GM21360 (cell line): Measurements from ENCODE around the gene AUTS2.

Source experiments
- ATAC-seq: cut with Tn5 transposase; IDR thresholded peaks from one replicate; pipeline ENCODE4 v1.9.1; 2021; ENCODE audit warnings: mild to moderate bottlenecking, moderate library complexity; ENCODE audit not compliant: unreplicated experiment

AUTS2 gene

DNA sequence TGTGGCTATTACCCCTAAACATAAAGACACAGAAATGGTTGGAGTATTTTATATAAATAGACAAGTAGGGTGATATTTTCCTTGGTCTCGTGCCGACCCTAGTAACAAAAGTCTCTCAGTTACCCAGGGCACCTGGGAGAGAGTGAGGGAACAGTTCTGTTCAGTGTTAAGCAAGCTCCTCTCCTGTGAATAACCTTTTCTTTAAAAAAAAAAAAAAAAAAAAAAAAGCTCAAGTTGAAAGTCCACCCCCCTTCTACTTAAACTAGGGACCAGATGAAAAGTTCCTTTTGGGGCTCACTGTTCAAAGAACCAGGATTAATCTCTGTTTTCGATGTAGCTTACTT lies 896.7 kb downstream of the AUTS2 start:
- ATAC-seq = no peak

DNA sequence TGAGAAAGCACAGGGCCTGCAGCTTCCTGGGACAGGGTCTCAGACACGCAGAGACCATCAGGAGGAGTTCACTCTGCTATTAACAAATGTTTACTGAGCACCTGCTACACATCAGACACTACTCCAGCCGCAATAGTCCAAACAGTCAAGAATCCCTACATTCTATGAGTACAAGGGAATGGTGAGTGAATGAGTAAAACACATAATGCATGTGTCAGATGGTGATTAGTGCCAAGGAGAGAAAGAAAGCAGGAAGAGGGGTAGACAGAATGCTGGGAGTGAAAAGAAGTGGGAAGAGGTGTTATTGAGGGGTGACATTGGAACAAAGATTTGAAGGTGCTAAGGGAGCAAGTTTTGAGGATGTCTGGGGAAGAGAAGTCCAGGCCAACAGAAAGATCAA lies 899.5 kb downstream of the AUTS2 start:
- ATAC-seq = no peak

DNA sequence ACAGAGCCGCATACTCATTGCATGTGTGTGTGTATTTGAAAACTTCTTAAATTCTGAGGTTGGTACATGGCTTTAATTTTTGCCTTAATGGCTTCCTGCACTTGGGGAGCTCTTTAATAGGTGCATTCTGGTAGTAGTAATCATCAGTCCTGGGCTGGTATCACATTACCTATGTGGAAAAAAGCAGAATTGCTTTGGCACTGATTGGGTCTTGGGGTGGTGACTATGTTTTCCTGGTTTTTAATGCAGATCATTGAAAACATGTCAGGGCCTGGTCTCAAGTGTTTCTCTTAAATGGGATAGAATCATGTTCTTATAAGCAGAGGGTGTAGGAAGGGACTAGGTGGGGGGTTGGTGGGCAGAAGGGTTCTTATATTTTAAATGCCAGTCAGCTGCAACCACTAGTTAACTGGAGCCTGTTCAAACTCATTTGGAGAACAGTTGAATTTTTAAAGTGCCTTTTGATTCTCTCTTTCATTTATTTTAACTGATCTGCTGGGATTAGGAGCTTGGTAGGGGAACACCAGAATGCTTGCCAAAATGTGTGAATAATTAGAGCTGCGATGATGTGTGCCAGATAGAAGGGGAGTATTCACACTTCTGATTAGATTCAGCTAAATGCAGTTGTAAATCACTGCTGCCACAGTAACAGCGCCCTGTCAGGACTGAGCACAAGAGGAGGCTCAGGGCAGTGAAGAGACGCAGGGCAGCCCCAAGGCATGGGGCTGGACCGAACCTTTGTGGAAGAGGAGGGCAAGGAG lies 900.1 kb downstream of the AUTS2 start:
- no peak for ATAC-seq

DNA sequence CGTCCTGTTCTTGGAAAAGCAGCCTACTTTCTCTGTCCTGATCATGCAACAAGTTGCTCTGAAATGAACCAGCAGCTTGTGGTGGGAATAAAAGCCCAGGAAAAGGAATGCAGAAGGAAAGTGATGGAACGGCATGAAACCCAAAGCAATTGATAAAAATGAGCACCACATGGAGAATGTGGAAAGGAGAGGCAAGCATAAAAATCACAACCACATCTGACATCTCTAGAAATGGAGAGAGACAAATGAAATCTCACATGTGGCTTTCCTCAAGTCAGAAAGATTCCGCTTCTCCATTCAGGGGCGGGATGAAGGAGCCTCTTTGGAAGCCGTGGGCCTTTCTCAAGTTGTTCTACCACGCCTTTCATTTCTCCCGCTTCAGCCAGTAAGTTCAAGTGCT lies 902.0 kb downstream of the AUTS2 start:
- no peak for ATAC-seq

DNA sequence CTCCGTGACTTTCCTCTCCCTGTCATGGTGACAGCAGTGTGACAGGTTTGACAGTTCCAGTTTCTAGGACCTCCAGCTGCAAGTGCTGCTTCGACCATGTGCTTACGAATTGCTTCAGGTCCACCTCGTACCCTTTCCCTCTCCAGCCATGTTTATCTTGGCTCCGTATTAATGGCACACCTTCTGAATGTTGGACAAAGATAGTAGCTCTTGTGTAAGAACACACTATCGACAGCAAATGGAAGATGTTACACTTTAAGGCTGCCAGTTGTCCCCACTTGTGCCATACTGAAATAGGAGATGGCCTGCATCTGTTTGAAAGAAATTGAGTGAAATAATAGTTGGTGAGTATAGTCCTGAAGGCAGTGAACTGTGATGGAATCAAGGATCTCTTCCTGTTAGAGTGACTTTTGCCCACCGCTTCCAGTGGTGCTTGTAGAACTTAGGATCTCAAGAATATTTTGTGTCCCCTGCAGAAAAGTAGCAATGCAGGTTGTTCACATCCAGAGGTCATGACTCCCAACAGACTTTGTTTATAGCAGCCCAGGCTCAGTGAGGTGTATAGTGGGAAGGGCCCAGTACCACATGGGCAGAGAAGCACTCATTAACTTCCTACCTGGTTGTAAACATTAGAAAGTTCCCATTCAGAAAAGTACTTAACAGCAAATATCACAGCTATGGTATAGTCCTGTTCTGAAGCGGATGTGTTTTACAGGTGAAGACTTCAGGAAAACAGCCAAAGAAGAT lies 904.0 kb downstream of the AUTS2 start:
- no peak for ATAC-seq

DNA sequence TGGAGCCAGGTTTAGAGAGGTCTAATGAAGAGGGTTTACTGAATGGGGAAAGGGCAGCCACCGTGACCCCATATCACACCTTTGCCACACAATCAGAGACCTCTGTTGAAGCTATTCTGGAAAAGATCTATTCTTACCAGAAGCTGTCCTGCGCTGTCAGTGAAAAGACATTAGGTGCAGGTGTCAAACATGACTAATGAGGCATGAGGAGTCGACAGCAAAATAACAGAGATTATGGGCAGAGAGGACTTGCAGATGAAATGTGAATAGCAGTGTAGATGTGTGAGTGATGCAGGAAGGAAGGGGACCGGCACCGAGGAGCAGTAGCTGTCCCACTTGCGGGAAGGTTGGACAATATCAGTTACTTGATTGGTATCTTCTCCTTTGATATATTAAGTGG lies 906.0 kb downstream of the AUTS2 start:
- ATAC-seq = no peak

DNA sequence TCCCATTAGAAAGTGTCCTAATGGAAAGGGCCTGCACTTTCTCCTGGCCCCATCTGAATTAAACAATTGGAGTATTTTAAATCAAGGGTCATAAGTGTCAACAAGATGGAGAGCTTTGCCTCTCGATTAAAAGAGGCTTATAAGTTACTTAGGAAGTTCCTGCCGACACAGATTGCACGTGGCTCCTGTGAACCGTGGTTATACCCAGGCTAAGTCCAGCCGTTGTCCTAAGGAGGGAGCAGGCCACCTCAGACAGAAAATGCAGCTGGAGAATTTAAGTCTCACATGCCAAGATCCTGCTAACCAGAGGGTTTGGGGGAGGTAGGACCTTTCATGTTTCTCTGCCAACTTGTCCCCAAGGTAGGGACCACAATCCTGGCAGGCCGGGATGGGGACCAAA lies 907.2 kb downstream of the AUTS2 start:
- ATAC-seq = no peak

DNA sequence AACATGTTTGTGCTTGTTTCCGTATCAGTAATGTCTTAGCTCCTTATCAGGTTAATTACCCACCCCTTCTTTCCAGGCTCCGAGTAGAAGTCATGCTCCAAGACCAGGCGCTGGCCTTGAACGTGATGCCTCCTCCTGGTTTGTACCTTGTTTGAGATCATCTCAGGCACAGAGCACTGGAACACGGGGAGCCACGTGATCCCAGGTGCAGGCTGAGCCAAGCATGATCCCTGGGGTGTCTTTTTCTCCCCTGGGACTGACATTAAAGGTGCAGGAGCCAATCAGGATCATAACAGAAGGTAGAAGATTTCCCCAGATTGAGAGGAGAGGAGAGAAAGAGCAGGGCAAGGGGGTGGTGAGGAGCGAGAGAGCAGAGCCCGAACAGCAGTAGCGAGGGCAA lies 907.6 kb downstream of the AUTS2 start:
- ATAC-seq = no peak

DNA sequence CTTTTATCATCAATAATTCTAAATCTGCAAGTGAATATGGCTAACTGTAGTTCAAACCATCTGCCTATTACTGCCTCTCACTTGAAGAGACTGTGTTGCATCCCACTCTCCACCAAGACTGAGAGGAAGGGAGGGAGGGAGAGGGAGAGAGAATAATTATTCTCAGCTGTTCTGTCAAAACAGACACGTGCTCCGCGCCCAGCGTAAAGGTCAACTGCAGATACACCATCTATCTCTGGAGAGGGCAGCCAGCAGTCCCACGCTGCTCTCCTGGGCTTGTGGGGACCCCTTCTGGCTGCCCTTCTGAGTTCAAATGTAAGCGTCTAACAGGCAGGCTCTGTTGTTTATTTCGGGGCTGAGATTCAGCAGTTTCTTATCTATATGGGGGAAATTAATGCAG lies 908.2 kb downstream of the AUTS2 start:
- no peak for ATAC-seq

DNA sequence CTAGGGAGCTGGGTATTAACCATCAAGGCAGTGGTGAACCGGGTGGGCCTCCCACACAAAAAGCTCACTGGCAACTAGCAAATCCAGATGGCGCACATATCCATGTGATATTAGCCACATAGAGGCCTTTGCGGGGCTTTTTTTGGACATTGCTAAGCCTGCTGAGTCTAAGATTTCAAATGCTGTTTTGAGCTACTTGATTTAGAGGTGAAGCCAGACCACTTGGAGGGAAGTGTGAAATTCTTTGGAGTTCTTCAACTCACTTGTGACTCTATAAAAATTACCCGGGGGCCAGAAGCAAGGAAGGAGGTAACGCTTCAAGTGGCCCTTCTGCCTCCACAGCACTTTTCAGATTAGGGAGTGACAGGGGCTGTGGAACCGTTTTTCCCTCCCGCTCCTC lies 913.9 kb downstream of the AUTS2 start:
- ATAC-seq = no peak

DNA sequence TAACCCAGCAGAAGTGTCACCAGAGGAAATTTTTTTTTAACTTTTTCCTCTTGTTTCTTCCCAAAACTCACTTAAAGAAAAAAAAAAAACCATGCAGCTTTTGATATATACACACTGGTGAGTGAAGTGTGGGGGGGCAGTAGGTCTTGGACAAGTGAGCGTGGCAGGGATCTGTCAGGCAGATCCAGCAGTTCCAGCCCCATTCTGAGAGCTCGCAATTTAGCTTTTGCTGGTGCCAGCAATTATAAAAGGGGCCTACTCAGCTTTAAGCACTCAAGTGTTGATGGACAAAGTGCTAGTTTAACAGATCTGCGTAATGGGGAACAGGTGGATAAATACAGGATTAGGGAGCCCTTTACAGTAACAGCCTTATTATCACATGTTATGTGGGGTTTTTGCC lies 914.5 kb downstream of the AUTS2 start:
- no peak for ATAC-seq

DNA sequence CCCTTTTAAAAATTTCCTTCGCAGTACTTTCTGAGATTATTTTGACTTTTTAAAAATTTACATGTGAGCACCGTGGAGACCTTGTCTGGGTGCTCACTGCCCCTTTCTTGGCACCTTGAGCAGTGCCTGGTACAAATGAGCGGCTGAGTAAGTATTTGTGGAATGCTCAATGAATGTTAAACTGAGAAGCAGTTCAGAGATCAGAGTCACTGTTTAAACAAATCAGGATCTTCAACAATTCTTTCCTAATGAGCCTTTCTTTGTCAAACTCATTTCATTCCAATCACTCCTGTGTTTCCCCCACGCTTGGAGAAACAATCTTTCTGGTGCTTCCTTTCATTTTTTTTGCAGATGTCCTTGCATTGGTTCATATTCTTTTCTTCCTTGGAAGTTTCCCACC lies 922.3 kb downstream of the AUTS2 start:
- no peak for ATAC-seq

DNA sequence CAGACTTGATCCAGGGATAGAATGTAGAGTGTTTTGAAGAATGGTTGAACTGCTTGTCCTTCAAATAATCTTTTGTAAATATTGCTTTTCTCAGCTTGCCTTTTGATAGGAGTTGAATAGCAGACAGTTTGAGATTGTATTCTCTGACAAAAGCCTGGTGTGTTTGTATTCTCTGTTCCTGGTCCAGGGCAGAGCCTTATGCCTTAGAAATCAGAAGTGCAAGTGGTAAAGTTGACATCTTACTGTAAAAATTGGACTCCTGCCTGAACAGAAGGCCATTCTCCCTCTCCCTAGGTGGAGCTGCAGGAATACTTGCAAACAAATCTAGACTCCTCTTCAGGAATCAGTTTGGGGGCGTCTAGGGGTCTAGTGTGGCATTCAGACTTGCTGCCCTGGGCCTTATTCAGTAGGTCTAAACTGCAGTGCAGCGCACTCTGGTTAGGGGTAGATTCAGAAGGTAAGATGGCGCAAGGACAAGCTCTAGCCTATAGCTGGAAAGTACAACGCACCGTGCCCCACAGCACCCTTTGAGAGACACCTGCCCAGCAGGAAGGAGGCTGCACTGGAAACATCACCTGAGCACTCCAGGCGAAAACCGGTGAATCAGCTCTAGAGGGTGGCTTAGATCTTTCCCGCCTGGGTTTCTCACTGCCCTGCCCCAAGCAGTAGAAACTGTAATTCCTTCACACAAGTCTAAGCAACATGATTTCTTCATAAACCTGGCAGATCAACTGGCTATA lies 925.1 kb downstream of the AUTS2 start:
- no peak for ATAC-seq

DNA sequence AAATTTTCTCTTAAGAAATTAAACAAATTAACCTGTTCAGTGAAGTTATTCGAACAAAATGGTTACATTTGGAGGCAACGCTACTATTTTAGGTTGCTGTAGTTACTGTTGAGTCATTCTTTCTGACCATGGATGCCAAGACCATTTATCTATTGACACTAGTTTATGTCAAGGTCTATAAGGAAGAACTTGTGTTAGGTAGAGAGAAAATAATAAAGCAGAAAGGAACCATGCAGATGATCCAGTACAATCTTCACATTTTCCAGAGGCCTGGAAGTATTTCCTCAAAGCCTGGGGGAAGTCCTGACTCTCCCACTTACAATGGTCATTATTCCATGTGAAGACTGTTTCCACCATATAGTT lies 925.7 kb downstream of the AUTS2 start:
- ATAC-seq = no peak

DNA sequence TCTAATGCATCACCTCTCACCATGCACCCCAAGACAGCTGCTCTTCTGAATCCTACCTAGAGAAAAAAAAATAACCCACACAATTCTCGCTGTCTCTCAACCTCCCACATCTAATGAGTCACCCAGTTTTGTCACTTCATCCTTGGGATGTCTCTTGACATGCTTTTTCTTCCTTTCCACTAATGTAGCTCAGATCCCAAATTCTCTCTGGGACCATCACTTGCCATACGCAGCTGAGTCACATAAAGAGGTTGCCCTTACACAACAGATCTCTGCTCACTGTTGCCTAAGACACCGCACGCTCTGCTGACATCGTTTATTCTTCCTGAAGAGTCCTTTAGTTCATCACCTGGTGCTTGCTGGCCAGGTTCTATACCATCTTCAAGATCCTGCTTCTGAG lies 927.7 kb downstream of the AUTS2 start:
- no peak for ATAC-seq

DNA sequence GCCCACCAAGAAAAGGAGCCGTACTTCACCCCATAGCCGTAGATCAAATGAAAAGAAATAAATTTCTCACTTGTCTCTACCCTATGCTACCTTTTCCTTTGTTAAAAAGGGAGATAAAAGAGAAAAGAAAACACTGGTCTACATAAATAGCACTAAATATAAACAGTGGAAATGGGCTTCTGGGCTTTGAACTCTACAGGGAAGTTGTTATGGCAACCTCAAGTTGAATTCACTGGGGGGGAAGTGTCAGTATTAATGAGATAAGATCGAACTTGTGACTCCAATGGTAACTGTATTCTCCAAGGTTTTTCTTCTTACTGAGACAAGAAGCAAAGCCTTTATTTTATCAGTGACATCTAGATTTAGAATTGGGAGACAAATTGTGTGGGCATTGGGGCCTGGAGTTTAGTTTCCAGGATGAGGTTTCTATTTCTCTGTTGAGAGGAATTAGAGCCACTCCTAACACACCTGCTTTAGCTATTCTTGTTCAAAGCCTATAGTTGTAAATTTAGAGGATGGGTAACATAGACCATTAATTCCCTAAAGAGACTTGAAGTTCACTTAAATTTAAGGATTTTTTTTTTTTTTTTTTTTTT lies 929.3 kb downstream of the AUTS2 start:
- ATAC-seq = no peak

DNA sequence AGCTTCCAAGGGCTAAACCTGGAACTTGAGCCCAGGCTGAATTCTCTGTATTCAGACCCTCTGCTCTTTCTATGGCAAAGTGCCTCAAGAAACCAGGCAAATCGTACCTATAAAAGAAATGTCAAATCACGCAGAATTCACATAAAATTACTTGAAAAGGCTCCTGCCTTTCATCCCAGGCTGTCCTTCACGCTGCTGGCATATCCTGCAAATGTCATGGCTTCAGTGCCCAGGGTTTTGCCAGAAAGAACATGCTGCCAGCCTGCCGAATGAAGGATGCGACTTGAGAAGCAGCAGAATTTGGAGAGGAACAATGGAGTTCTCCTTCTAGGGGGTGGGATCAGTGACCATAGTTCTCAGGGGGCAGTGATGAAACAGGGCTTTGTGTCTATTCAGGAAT lies 931.2 kb downstream of the AUTS2 start:
- no peak for ATAC-seq

DNA sequence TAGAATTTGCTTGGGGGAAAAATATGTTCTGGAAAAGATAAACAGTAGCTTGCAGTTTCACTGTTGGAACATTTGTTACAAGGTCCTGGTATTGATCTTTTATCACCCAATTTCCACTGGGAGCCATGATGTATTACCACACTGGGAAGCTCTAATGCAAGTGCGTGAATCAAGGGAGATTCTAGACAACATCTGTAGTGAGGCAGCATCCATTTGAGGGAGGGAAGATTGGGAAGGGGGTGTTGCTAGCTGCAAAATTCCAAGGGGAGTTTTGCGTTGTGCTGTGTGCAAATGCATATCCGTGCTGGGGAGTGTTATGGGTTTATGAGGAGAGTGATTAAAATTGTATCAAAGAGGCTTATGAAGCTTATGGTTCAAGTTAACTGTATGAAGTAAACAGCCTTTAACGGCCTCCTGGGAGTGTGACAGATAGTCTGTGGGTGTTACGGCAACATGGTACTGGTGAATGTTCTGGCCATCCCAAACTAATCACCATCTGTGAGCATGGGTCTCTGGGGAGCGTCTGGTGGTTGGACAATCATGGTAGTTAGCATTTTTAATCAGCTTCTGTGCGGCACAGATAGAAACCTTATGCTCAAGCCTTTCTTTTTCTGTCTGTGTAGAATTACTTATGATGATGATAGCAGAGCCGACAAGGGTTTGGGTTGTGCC lies 931.8 kb downstream of the AUTS2 start:
- no peak for ATAC-seq

DNA sequence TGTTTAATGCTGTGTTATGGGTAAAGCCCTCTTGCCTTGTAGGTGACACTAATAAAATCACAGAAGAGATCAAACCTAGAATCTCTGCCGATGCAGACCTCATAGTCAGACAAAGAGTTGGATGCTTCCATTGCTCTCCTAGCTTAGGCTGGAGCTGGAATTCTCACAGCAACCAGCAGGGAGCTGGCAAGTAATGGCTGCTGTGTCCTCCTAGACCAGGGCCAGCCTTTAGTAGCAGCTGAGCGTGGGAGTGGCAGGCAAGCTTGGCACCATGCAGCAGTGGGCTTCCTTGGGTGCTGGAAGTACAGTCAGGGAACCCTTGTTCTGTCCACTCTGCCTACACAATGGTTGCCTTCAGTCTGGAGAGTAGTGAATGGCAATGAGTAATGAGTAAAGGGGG lies 935.3 kb downstream of the AUTS2 start:
- no peak for ATAC-seq

DNA sequence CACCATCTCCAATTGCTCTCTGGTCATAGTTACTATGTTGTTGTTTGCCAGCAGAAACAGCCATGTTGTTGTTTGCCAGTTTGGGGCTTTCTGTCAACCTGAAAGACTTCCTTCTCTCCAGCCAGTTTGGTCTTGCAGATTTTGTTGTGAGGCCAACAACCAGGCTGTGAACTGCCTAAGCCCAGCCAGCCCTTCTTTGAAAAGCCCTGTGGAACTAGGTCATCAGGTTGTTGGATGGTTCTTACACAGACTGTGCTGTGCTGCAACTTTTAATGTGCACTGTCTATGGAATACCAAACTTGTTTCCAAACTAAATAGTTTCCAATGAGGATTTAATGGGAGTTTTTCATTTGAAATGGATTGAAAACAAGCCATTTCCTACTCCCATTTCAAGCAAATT lies 940.9 kb downstream of the AUTS2 start:
- no peak for ATAC-seq

DNA sequence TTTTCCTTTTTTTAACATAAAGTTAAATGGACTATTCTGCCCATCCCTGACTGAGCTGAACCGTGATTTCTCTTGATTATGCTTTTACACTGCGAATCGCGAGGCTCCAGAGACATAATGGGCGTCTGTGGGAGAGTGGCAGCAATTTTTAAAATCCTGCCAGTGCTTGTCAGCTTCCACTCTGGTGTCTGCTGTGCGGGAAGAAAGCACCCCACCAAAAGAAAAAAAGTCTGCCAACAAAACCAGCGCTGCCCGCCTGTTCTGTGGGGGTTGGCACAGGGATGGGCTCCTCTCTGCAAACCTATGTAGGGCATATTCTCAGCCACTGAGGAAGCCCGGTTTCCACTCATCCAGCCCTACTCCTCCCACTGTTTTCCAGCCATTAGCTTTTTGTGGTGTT lies 941.3 kb downstream of the AUTS2 start:
- no peak for ATAC-seq
